Measurements from ENCODE around the gene PLA2G4B. TPM values are rescaled to one million over a fixed set of nuclear protein-coding genes. Genes with fewer than 3 reads are reported as not detected.

Gene PLA2G4B
- total RNA-seq, 1 experiment from 2014 or later: 4.1 TPM

- no TSS peak for BruUV-seq (replicated peaks)
- intact Hi-C loops (cut with micrococcal nuclease; ENCODE audit: unreplicated experiment): no loop called here
- H3K4me1 Mint-ChIP-seq (ENCODE audit: low read depth, unreplicated experiment): no peaks in the 10 kb centered on the region
- TF ChIP-seq, protein P1, sequence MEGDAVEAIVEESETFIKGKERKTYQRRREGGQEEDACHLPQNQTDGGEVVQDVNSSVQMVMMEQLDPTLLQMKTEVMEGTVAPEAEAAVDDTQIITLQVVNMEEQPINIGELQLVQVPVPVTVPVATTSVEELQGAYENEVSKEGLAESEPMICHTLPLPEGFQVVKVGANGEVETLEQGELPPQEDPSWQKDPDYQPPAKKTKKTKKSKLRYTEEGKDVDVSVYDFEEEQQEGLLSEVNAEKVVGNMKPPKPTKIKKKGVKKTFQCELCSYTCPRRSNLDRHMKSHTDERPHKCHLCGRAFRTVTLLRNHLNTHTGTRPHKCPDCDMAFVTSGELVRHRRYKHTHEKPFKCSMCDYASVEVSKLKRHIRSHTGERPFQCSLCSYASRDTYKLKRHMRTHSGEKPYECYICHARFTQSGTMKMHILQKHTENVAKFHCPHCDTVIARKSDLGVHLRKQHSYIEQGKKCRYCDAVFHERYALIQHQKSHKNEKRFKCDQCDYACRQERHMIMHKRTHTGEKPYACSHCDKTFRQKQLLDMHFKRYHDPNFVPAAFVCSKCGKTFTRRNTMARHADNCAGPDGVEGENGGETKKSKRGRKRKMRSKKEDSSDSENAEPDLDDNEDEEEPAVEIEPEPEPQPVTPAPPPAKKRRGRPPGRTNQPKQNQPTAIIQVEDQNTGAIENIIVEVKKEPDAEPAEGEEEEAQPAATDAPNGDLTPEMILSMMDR (IDR thresholded peaks at IDR 0.05; ENCODE audit: unreplicated experiment): no peak
- no peaks in the 10 kb centered on the region for H3K36me3 Mint-ChIP-seq (ENCODE audit: insufficient read depth, unreplicated experiment)
- H3K4me3 Mint-ChIP-seq (ENCODE audit: low read depth, unreplicated experiment): no peak overlapping the region
- CTCF ChIA-PET: interaction anchor here (1.1 kb wide), 1 partner anchor 11 kb away, joined by 3 read pairs; no protein-coding TSS in a partner anchor
- H3K27me3 Mint-ChIP-seq (ENCODE audit: unreplicated experiment): no peaks in the 10 kb centered on the region
- DNase-seq: no peak
- no peak overlapping the region for H3K27ac Mint-ChIP-seq (ENCODE audit: unreplicated experiment)
- no peaks in the 10 kb centered on the region for H3K9me3 Mint-ChIP-seq (ENCODE audit: low read depth, unreplicated experiment)
Observed at GRCh38 chr15:41881920-41882688, 43.5 kb downstream of the PLA2G4B start.

DNA sequence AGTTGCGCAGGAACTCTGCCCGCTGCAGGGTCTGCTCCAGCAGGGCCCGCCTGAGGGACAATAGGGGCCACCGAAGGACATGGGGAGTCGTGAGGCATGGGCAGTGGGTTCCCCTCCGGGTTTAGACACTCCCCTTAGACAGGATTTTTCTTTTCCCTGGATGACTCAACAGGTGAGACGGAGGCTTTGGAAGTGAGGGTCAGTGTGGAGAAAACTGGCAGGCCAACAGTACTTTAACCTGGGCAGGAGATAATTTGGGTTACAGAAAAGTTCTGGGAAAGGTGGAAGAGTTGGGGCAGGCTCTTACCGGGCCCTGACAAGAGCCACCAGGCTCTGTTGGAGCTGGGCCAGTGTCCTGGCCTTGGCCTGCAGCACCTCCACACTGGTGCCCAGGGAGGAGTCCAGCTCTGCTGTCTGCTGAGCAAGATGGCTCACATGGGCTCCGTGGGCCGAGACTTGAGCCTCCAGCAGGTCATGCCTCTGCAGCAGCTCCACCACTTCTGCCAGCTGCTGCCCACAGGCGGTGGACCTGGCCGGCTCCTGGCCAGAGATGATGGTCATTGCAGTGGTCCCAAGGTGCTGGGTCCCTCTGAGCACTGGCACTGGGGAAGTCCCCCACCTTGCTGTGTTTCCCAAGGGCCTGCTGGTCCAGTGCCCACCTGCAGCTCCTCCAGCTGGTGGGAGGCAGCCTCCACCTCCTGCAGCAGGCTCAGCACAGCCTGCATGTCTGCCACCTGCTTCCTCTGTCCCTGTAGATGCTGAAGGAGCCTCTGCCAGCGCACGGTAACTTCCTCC, 44.2 kb downstream of the PLA2G4B start:
- DNase-seq: no peak
- intact Hi-C loops (cut with micrococcal nuclease; ENCODE audit: unreplicated experiment): no loop called here
- no peaks in the 10 kb centered on the region for H3K36me3 Mint-ChIP-seq (ENCODE audit: insufficient read depth, unreplicated experiment)
- CTCF ChIA-PET: interaction anchor here (1.1 kb wide), 1 partner anchor 10 kb away, joined by 3 read pairs; no protein-coding TSS in a partner anchor
- H3K4me1 Mint-ChIP-seq (ENCODE audit: low read depth, unreplicated experiment): no peaks in the 10 kb centered on the region
- H3K9me3 Mint-ChIP-seq (ENCODE audit: low read depth, unreplicated experiment): no peaks in the 10 kb centered on the region
- H3K27me3 Mint-ChIP-seq (ENCODE audit: unreplicated experiment): no peaks in the 10 kb centered on the region
- no TSS peak for BruUV-seq (replicated peaks)
- no peak overlapping the region for H3K27ac Mint-ChIP-seq (ENCODE audit: unreplicated experiment)
- no peak overlapping the region for H3K4me3 Mint-ChIP-seq (ENCODE audit: low read depth, unreplicated experiment)
- TF ChIP-seq, protein P1 (IDR thresholded peaks at IDR 0.05; ENCODE audit: unreplicated experiment): no peak

DNA sequence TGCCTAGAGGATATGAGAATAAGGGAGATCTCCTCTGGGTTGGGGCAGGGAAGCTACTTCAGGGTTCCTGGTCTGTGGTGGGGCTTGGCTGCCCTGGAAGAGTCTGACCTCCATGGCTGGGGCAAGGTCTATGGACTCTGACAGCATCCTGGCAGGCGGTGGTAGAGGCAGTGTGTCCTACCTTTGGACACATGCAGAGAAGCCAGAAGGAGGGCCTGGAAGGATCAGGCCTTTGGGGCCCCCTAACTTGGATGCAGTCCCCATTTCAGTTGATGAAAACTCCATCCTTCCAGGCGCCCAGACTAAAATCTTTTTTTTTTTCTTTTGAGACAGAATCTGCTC, 44.8 kb downstream of the PLA2G4B start:
- intact Hi-C loops (cut with micrococcal nuclease; ENCODE audit: unreplicated experiment): no loop called here
- CTCF ChIA-PET: no interaction called here

DNA sequence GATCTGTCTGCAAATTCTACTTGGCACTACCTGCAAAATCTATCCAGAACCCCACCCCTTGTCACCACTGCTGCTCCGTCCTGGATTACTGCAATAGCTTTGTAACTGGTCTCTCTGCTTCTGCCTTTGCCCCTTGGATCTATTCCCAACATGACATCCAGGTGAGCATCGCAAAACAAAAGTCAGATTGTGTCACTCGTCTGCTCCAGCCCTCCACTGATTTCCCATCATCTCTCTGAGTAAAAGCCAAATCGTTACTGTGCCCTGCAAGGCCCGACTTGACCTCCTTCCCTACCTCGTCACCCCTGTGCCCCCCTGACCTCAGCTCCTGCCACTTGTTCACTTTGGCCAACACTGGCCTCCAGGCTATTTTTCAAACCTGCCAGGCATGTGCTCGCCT, 45.8 kb downstream of the PLA2G4B start:
- H3K4me1 Mint-ChIP-seq (ENCODE audit: low read depth, unreplicated experiment): no peaks in the 10 kb centered on the region
- no peak overlapping the region for H3K27ac Mint-ChIP-seq (ENCODE audit: unreplicated experiment)
- no TSS peak for BruUV-seq (replicated peaks)
- H3K4me3 Mint-ChIP-seq (ENCODE audit: low read depth, unreplicated experiment): no peak overlapping the region
- no peaks in the 10 kb centered on the region for H3K36me3 Mint-ChIP-seq (ENCODE audit: insufficient read depth, unreplicated experiment)
- CTCF ChIA-PET: no interaction called here
- H3K9me3 Mint-ChIP-seq (ENCODE audit: low read depth, unreplicated experiment): no peaks in the 10 kb centered on the region
- no peak for DNase-seq
- TF ChIP-seq, protein P1 (IDR thresholded peaks at IDR 0.05; ENCODE audit: unreplicated experiment): no peak
- H3K27me3 Mint-ChIP-seq (ENCODE audit: unreplicated experiment): no peaks in the 10 kb centered on the region
- intact Hi-C loops (cut with micrococcal nuclease; ENCODE audit: unreplicated experiment): no loop called here

More for the DNA sequence above, 44.8 kb downstream of the PLA2G4B start:
- H3K36me3 Mint-ChIP-seq (ENCODE audit: insufficient read depth, unreplicated experiment): no peaks in the 10 kb centered on the region
- H3K4me3 Mint-ChIP-seq (ENCODE audit: low read depth, unreplicated experiment): no peak overlapping the region
- no TSS peak for BruUV-seq (replicated peaks)
- no peak overlapping the region for H3K27ac Mint-ChIP-seq (ENCODE audit: unreplicated experiment)
- TF ChIP-seq, protein P1 (IDR thresholded peaks at IDR 0.05; ENCODE audit: unreplicated experiment): no peak
- no peak for DNase-seq
- no peaks in the 10 kb centered on the region for H3K27me3 Mint-ChIP-seq (ENCODE audit: unreplicated experiment)
- no peaks in the 10 kb centered on the region for H3K9me3 Mint-ChIP-seq (ENCODE audit: low read depth, unreplicated experiment)
- H3K4me1 Mint-ChIP-seq (ENCODE audit: low read depth, unreplicated experiment): no peaks in the 10 kb centered on the region
